Activated CD4-positive, alpha-beta memory T cell treated with anti-CD3 and anti-CD28 coated beads, Interleukin-2, amount 10 ng/mL, durations not matched to agents 7 days and 5 days (primary cell): ENCODE measurements around the gene ATF6. TPM values are rescaled to one million over a fixed set of nuclear protein-coding genes. Genes with fewer than 3 reads are reported as not detected.
"Not testable (repeated sequence)": the region's sequence is repeated elsewhere in the genome, so short reads cannot be mapped to it uniquely, and the experiment has no call there.

Experiments
- CTCF ChIA-PET: fragments of 350-600 bp; sonication (Branson Sonifier 250); formaldehyde crosslinking; loops from one replicate; lab custom pipeline; 2021; ENCODE audit warnings: antibody characterized with exemption, inconsistent platforms; lab: Charles Lee
- POLR2A ChIA-PET: fragments of 350-600 bp; sonication (Branson Sonifier 250); formaldehyde crosslinking; loops from one replicate; lab custom pipeline; 2021; ENCODE audit warnings: antibody characterized with exemption; lab: Charles Lee
- DNase-seq: peaks from one replicate; pipeline ENCODE4 v3.0.0-alpha.2; 2020
- H3K27ac Mint-ChIP-seq: one replicate; pipeline ENCODE4 v1.8.0; 2021; ENCODE audit warnings: mild to moderate bottlenecking, mixed read lengths
- H3K27me3 Mint-ChIP-seq: one replicate; pipeline ENCODE4 v1.8.0; 2021; ENCODE audit warnings: mixed read lengths
- H3K36me3 Mint-ChIP-seq: one replicate; pipeline ENCODE4 v1.8.0; 2021; ENCODE audit warnings: low read depth, mixed read lengths
- H3K4me1 Mint-ChIP-seq: one replicate; pipeline ENCODE4 v1.8.0; 2021; ENCODE audit warnings: mixed read lengths
- H3K4me3 Mint-ChIP-seq: one replicate; pipeline ENCODE4 v1.8.0; 2021; ENCODE audit warnings: mild to moderate bottlenecking, mixed read lengths
- H3K9me3 Mint-ChIP-seq: one replicate; pipeline ENCODE4 v1.8.0; 2021; ENCODE audit warnings: mixed read lengths
- total RNA-seq, 2 experiments: library from RNA; stranded (reverse); gene quantifications; one replicate each; pipeline ENCODE4 v1.2.3, GENCODE V29; 2021

ATF6 gene, protein sequence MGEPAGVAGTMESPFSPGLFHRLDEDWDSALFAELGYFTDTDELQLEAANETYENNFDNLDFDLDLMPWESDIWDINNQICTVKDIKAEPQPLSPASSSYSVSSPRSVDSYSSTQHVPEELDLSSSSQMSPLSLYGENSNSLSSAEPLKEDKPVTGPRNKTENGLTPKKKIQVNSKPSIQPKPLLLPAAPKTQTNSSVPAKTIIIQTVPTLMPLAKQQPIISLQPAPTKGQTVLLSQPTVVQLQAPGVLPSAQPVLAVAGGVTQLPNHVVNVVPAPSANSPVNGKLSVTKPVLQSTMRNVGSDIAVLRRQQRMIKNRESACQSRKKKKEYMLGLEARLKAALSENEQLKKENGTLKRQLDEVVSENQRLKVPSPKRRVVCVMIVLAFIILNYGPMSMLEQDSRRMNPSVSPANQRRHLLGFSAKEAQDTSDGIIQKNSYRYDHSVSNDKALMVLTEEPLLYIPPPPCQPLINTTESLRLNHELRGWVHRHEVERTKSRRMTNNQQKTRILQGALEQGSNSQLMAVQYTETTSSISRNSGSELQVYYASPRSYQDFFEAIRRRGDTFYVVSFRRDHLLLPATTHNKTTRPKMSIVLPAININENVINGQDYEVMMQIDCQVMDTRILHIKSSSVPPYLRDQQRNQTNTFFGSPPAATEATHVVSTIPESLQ
- 10 to 100 TPM; 19.3 TPM for total RNA-seq

DNA sequence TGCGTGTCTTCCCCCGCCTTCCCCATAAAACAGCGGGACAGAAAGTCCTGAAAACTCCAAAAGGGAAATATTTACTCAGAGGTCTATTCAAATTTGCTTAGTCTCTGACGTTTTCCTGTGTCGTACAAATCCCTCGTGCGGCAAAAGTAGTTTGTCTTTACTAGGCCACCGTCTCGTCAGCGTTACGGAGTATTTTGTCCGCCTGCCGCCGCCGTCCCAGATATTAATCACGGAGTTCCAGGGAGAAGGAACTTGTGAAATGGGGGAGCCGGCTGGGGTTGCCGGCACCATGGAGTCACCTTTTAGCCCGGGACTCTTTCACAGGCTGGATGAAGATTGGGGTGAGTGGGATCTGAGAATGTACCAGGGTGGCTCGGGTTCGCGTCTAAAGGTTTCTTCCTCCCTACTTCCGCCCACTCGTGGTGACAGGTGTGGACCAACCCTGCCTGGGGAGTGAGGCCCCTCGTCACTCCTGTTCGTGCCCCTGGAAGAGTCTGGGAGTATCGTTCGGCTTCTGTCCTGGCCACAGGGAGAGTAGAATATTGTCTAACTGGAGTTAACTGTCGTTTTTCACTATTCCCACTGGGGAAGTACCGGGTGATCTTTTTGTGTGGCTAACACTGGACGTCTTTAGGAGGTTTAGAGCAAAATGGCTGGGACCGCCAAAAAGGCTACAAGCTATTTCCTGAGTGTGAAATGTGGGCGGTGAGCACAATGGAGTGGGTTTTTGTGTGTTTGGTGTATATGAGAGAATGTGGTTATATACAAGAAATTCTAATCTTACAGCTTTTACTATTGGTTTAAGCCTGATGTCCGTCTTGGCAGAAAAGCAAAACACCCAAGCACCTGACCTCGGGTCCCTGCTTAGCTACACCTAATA lies at the start of gene ATF6:
TSS of gene ATF6 (plus strand) at position 219 of the 880 bp plus-strand sequence. CDS start at position 260, 41 bp downstream.
- peak; percentile 85 for DNase-seq
- peaks cover 60% of the 10 kb centered on the region for H3K4me1 Mint-ChIP-seq
- H3K27ac Mint-ChIP-seq = peak within 1 kb of the TSS; percentile 91
- ChIA-PET POLR2A (interaction anchor here (0.6 to 2.1 kb wide), 8 partner anchors 10 to 737 kb away, joined by 3 to 27 read pairs (median 3); partner anchors contain the start of genes DUSP12 and TOMM40L), CTCF (interaction anchor here (0.7 to 2.1 kb wide), 4 partner anchors 13 to 271 kb away, joined by 3 to 8 read pairs (median 4); partner anchors contain the start of gene DUSP12)
- H3K9me3 Mint-ChIP-seq = no peaks in the 10 kb centered on the region
- H3K27me3 Mint-ChIP-seq = no peaks in the 10 kb centered on the region
- peaks cover 10% of the 10 kb centered on the region for H3K36me3 Mint-ChIP-seq
- peak within 1 kb of the TSS; percentile 97 for H3K4me3 Mint-ChIP-seq

DNA sequence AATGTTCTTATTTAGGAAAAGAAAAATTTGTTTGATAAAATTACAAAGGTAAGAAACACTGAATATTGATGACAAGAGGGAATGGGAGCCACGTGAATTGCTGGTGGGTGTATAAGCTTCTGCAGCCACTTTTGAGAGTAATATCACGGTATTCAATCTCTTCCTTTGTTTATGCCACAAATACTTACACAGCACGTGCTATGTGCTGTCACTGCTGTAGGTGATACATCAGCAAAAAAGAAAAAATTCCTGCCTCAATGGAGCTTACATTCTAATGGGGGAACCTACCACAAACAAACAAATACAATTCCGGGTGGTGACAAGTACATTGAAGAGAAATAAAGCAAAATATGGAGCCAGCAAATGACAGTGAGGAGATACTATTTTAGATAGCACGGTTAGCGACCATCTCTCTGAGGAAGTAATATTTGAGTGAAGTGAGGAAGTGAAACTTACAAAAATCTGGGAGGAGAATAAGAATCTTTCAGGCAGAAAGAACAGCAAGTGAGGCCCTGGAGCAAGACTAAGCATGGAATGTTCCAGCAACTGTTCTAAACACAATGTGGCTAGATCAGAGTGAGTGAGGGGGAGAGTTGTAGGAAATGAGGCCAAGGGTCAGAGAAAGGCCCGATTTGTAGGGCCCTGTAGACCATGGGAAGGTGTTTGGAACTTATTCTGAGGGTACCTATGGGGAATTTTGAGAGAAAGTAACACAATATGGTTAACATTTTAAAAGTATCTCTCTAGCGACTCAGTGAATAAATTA lies 47.4 kb upstream of the ATF6 start:
- no peak overlapping the region for H3K27ac Mint-ChIP-seq
- no peak overlapping the region for H3K4me3 Mint-ChIP-seq
- peaks cover 24% of the 10 kb centered on the region for H3K4me1 Mint-ChIP-seq
- H3K9me3 Mint-ChIP-seq = no peaks in the 10 kb centered on the region
- ChIA-PET CTCF (interaction anchor here (0.6 kb wide), 1 partner anchor 22 kb away, joined by 4 read pairs; no protein-coding TSS in a partner anchor), POLR2A (no interaction called here)
- peaks cover 34% of the 10 kb centered on the region for H3K27me3 Mint-ChIP-seq
- no peak for DNase-seq
- H3K36me3 Mint-ChIP-seq = no peaks in the 10 kb centered on the region

DNA sequence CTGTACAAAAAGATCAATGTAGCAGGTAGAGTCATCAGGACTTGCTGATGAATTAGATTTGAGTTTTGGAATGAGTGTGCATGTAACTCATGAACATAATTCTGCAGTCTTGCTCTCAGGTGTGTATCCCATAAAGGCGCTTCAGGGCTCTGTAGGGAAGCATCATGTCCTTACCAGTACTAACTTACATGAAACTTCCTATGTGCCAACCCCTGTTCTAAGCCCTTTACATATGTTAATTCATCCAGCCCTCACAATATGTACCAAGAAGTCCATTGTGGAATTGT lies 46.9 kb upstream of the ATF6 start:
- Mint-ChIP-seq H3K27me3 (peaks cover 36% of the 10 kb centered on the region), H3K36me3 (no peaks in the 10 kb centered on the region), H3K27ac (no peak overlapping the region), H3K4me3 (no peak overlapping the region), H3K9me3 (no peaks in the 10 kb centered on the region), H3K4me1 (peaks cover 24% of the 10 kb centered on the region)
- ChIA-PET POLR2A (no interaction called here), CTCF (no interaction called here)
- DNase-seq = no peak

DNA sequence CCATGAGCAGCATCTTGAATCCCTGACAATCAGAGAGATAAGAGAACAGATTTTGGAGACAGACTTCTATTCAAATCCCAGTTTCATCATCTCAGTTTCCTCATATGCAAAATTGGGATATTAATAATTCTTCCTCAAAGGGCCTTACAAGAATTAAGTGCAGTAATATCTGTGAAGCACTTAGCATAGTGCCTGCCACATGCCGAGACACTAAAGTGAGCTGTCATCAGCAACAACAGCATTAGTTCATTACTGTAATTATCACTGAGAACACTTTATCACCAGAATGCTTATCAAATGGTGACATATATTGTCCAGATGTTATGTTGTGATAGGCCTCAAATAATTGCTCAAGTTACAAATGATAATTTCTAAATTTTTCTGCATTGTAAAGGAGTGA lies 45.7 kb upstream of the ATF6 start:
- POLR2A ChIA-PET = no interaction called here
- peaks cover 44% of the 10 kb centered on the region for H3K27me3 Mint-ChIP-seq
- H3K36me3 Mint-ChIP-seq = no peaks in the 10 kb centered on the region
- no peak overlapping the region for H3K4me3 Mint-ChIP-seq
- DNase-seq = no peak
- H3K27ac Mint-ChIP-seq = no peak overlapping the region
- H3K4me1 Mint-ChIP-seq = peaks cover 28% of the 10 kb centered on the region
- CTCF ChIA-PET = no interaction called here
- no peaks in the 10 kb centered on the region for H3K9me3 Mint-ChIP-seq

DNA sequence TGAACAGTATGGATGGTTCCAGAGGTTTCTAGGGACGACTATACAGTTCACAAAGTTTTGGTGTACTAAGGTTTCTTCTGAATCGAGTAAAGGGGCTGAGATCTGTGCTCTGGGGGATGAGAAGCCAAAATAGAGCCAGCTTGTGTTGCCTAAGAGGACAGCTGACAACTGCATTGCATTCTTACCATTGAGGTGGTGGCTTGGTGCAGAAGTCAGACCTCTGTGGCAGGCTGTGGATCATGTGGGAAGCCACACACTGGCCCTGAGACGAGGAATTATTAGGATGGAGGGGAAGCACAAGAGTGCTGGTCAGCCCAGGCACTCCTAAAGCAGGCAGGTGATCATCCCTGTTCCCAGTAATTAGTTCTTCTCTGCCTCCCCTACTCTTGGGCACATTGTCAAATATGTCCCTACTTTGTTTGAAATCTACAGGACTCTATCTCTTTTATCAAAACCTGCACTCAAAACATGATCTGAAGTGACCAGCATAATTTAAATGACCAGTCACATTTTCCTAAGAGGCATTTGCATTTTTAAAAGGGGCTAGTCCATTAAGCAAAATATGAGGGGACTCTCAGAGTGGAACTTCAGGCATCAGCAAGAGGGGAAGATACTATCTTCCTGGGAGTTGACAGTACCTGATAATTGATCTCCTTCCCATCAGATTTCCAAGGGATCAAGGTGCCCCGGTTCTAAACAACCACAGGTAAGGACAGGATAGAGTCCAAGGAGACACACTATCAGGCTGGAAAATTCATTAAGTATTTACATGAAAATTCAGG lies 45.0 kb upstream of the ATF6 start, which contains the start of gene FCRLB:
TSS of gene FCRLB (plus strand) at position 589 of the 782 bp plus-strand sequence. CDS start 1,129 bp downstream, outside the sequence.
- no peaks in the 10 kb centered on the region for H3K36me3 Mint-ChIP-seq
- H3K9me3 Mint-ChIP-seq = no peaks in the 10 kb centered on the region
- no peak for DNase-seq
- H3K4me3 Mint-ChIP-seq = no peak within 1 kb of the TSS
- ChIA-PET POLR2A (no interaction called here), CTCF (interaction anchor here (0.5 kb wide), 1 partner anchor 173 kb away, joined by 3 read pairs; no protein-coding TSS in a partner anchor)
- H3K4me1 Mint-ChIP-seq = peaks cover 35% of the 10 kb centered on the region
- H3K27me3 Mint-ChIP-seq = peaks cover 45% of the 10 kb centered on the region
- H3K27ac Mint-ChIP-seq = no peak within 1 kb of the TSS

DNA sequence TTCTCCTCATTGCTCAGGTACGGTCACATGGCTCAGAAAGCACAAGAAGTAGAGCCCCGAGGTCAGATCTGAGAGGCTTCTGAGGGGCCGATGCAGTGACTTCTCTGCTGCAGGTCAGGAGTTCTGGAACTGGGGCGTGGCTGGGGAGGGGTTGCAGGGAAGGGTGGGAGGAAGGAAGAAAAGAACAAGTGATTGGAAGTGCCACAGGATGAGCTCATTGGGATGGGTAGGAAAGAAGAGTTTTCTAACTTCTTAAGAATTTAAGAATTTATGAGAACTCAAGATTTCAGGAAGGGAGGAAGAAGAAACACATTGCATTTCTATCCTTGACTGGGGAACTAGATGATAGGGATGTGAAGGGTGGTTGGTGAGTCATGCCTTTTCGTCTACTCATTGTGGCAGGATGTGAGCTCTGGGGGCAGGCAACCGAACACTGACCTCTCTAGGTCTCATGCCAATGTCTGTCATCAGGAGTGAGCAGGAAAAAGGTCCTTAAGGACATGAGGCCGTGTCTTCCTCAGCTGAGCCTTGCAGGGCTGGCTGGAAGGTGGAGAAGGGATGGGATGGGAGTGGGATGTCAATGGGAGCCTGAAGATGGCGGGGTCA lies 44.3 kb upstream of the ATF6 start:
- Mint-ChIP-seq H3K36me3 (no peaks in the 10 kb centered on the region), H3K4me3 (no peak overlapping the region), H3K27me3 (peaks cover 45% of the 10 kb centered on the region), H3K4me1 (peaks cover 40% of the 10 kb centered on the region), H3K9me3 (no peaks in the 10 kb centered on the region), H3K27ac (no peak overlapping the region)
- POLR2A ChIA-PET = interaction anchor here (1.2 kb wide), 1 partner anchor 17 kb away, joined by 3 read pairs; no protein-coding TSS in a partner anchor
- peak; percentile 24 for DNase-seq
- CTCF ChIA-PET = interaction anchor here (0.5 kb wide), 1 partner anchor 172 kb away, joined by 3 read pairs; no protein-coding TSS in a partner anchor

DNA sequence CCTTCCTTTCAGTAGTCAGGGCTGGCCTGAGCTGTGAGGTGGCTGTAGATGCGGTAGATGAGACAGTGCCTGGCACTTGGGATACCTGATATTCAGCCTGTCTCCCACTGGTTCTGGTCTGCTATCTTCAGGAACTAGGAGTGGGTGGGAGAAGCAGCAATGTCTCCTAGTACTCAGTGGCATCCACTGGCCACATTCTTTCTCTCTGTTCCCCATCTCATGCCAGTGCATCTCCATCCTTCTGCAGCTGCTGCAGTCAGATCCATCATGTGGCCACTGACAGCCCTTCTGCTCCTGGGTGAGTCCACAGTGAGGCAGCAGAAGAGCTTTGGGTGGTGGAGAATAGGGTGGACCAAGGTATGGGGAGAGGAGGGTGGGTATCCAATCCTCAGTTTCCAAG lies 43.7 kb upstream of the ATF6 start:
- H3K27me3 Mint-ChIP-seq = peaks cover 40% of the 10 kb centered on the region
- ChIA-PET CTCF (no interaction called here), POLR2A (interaction anchor here (1.2 kb wide), 1 partner anchor 17 kb away, joined by 3 read pairs; no protein-coding TSS in a partner anchor)
- H3K9me3 Mint-ChIP-seq = no peaks in the 10 kb centered on the region
- no peak for DNase-seq
- H3K36me3 Mint-ChIP-seq = no peaks in the 10 kb centered on the region
- peaks cover 41% of the 10 kb centered on the region for H3K4me1 Mint-ChIP-seq
- H3K27ac Mint-ChIP-seq = no peak overlapping the region
- H3K4me3 Mint-ChIP-seq = no peak overlapping the region

DNA sequence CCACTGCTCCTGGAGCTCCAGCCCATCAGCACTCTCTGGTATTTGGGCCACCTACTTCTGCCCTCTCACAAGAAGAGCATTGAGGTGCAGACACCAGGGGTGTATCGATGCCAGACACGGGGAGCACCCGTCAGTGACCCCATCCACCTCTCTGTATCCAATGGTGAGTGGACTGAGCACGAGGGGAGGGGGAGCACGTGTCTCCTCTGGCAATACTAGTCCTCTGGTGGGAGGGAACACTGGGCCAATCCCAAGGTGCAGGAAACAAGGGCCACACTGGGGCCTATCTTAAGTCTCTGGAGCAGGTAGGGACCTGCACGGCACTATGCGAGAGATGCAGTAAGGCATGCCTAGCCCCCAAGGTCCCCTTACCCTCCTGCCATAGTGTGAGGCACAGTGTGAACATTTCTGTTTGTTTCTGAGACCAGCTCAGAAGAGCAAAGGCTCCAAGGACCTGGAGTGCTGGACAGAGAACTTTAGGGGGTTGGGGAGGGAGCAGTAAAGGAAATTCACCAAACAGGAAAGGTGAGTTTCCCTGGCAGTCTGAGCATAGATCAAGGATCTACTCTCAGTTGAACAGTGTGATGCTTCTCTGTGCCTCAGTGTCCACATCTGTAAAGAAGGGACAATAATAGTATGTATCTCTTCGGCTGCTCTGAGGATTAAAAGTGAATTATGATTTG lies 42.5 kb upstream of the ATF6 start:
- no peak overlapping the region for H3K4me3 Mint-ChIP-seq
- H3K27me3 Mint-ChIP-seq = peaks cover 45% of the 10 kb centered on the region
- H3K4me1 Mint-ChIP-seq = peaks cover 47% of the 10 kb centered on the region
- H3K27ac Mint-ChIP-seq = no peak overlapping the region
- DNase-seq = no peak
- H3K9me3 Mint-ChIP-seq = no peaks in the 10 kb centered on the region
- ChIA-PET POLR2A (no interaction called here), CTCF (interaction anchor here (1.0 kb wide), 1 partner anchor 15 kb away, joined by 3 read pairs; no protein-coding TSS in a partner anchor)
- peaks cover 3% of the 10 kb centered on the region for H3K36me3 Mint-ChIP-seq

DNA sequence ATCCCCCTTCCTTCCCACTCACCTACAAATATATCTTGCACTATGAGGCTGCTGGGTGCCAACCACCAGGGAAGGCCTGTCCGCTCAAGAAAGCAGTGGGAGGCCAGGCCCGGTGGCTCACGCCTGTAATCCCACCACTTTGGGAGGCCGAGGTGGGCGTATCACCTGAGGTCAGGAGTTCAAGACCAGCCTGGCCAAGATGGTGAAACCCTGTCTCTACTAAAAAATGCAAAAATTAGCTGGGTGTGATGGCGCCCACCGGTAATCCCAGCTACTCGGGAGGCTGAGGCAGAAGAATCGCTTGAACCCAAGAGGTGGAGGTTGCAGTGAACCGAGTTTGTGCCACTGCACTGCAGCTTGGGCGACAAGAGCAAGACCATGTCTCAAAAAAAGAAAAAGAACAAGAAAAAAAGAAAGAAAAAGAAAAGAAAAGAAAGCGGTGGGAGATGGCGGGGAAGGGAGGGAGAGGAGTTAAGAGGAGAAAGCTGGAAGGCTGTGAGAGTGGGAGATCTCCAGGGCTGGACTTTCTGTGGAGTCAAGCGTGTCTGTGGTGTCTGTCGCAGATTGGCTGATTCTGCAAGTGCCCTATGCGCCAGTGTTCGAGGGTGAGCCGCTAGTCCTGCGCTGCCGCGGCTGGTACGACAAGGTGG lies 40.7 kb upstream of the ATF6 start:
- CTCF ChIA-PET = interaction anchor here (0.8 to 2.4 kb wide), 10 partner anchors 10 to 243 kb away, joined by 3 to 17 read pairs (median 6); no protein-coding TSS in a partner anchor
- peaks cover 54% of the 10 kb centered on the region for H3K27me3 Mint-ChIP-seq

DNA sequence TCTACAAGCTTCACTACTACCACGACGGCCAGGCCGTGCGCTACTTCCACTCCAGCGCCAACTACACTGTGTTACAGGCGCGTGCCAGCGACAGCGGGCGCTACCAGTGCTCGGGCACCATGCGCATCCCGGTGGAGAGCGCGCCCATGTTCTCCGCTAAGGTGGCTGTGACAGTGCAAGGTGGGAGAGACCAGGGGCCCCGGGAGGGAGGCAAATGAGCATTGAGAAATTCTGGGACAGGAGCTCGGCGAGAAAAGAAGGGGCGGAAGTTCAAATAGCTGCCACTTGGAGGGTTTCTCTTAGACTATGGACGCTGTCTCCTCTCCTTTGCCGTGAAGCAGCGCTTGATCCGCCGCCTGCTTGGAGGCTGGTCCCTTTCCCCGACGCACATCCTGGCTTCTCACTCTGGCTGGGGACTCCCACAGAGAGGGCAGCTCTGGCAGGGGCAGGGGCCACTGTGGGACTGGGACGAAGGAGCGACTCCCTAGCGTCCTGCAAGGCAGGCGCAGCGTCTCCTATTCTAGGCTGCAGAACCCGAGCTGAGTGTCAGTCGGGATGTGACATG lies 40.1 kb upstream of the ATF6 start:
- POLR2A ChIA-PET = interaction anchor here (0.6 to 3.8 kb wide), 6 partner anchors 11 to 412 kb away, joined by 3 to 23 read pairs (median 6); partner anchors contain the start of genes DUSP12 and SDHC
- Mint-ChIP-seq H3K4me1 (peaks cover 60% of the 10 kb centered on the region), H3K4me3 (peak overlapping the region; percentile 78), H3K27ac (peak overlapping the region; percentile 56), H3K36me3 (peaks cover 3% of the 10 kb centered on the region), H3K27me3 (peaks cover 59% of the 10 kb centered on the region), H3K9me3 (no peaks in the 10 kb centered on the region)
- peak; percentile 39 for DNase-seq
- CTCF ChIA-PET = interaction anchor here (0.8 to 2.4 kb wide), 11 partner anchors 10 to 243 kb away, joined by 3 to 17 read pairs (median 6); partner anchors contain the start of gene DUSP12

More for the DNA sequence above, 40.7 kb upstream of the ATF6 start:
- POLR2A ChIA-PET = interaction anchor here (0.6 to 3.8 kb wide), 5 partner anchors 11 to 411 kb away, joined by 3 to 23 read pairs (median 7); partner anchors contain the start of genes DUSP12 and SDHC
- H3K36me3 Mint-ChIP-seq, H3K9me3 Mint-ChIP-seq, DNase-seq: not testable (repeated sequence)
- Mint-ChIP-seq H3K4me1 (peaks cover 56% of the 10 kb centered on the region), H3K27ac (peak overlapping the region; percentile 56), H3K4me3 (peak overlapping the region; percentile 78)
